GM12878 (cell line): ENCODE results near the gene RNASE7. TPM values are rescaled to one million over a fixed set of nuclear protein-coding genes. Genes with fewer than 3 reads are reported as not detected.

Source experiments
- BCL11A ChIP-seq: IDR thresholded peaks from 2 replicates; pipeline ENCODE4 v1.6.1; 2011; ENCODE audit warnings: low read depth, low read length
- CHD2 ChIP-seq: IDR thresholded peaks from 2 replicates; pipeline ENCODE4 v1.6.1; 2011; ENCODE audit warnings: low read depth, low read length, improper control_type of control experiment, borderline replicate concordance
- CREB1 ChIP-seq: IDR thresholded peaks from 2 replicates; pipeline ENCODE4 v1.6.1; 2012; ENCODE audit warnings: low read depth, mild to moderate bottlenecking, inconsistent platforms
- FOXM1 ChIP-seq: IDR thresholded peaks from 2 replicates; pipeline ENCODE4 v1.6.1; 2012; ENCODE audit warnings: low read depth, mild to moderate bottlenecking, inconsistent platforms, low read length, moderate library complexity
- HCFC1 ChIP-seq: fragments of 150-350 bp; IDR thresholded peaks from 2 replicates; pipeline ENCODE4 v1.6.1; 2014; ENCODE audit warnings: low read length
- IKZF1 ChIP-seq: fragments of 450-650 bp; conservative IDR thresholded peaks from 2 replicates; pipeline ENCODE4 v1.6.1; 2017; ENCODE audit warnings: antibody characterized with exemption, mild to moderate bottlenecking
- LARP7 ChIP-seq: fragments of 450-650 bp; IDR thresholded peaks from 2 replicates; pipeline ENCODE4 v1.6.1; 2017; ENCODE audit warnings: mild to moderate bottlenecking
- MTA3 ChIP-seq: IDR thresholded peaks from 2 replicates; pipeline ENCODE4 v1.6.1; 2012; ENCODE audit warnings: low read length, inconsistent platforms, borderline replicate concordance
- MXI1 ChIP-seq: fragments of 150-350 bp; IDR thresholded peaks from 2 replicates; pipeline ENCODE4 v1.6.1; 2011; ENCODE audit warnings: low read depth, mild to moderate bottlenecking, inconsistent platforms, low read length, improper control_type of control experiment
- MYB ChIP-seq: fragments of 150-350 bp; IDR thresholded peaks from 2 replicates; pipeline ENCODE4 v1.6.1; 2014; ENCODE audit warnings: mild to moderate bottlenecking, low read depth, low read length, borderline replicate concordance
- MYC ChIP-seq: IDR thresholded peaks from 2 replicates; pipeline ENCODE4 v1.6.1; 2011; ENCODE audit warnings: mild to moderate bottlenecking, low read length, moderate library complexity, inconsistent platforms; ENCODE audit not compliant: insufficient read depth, insufficient replicate concordance, insufficient read length, severe bottlenecking
- NBN ChIP-seq: fragments of 450-650 bp; IDR thresholded peaks from 2 replicates; pipeline ENCODE4 v1.6.1; 2016
- NFIC ChIP-seq: IDR thresholded peaks from 2 replicates; pipeline ENCODE4 v1.6.1; 2012; ENCODE audit warnings: low read depth, mild to moderate bottlenecking, inconsistent platforms, low read length, moderate library complexity
- NFYA ChIP-seq: IDR thresholded peaks from 2 replicates; pipeline ENCODE4 v1.6.1; 2011; ENCODE audit warnings: low read depth, mild to moderate bottlenecking, low read length, improper control_type of control experiment, borderline replicate concordance
- POU2F2 ChIP-seq: IDR thresholded peaks from 3 replicates; pipeline ENCODE4 v1.6.1; 2011; ENCODE audit warnings: low read depth, mild to moderate bottlenecking, low read length, borderline replicate concordance
- RAD21 ChIP-seq: IDR thresholded peaks from 2 replicates; pipeline ENCODE4 v1.6.1; 2011; ENCODE audit warnings: mild to moderate bottlenecking, low read depth, low read length, moderate library complexity; ENCODE audit not compliant: insufficient read depth
- RB1 ChIP-seq: fragments of 450-650 bp; formaldehyde crosslinking; IDR thresholded peaks from 2 replicates; pipeline ENCODE4 v1.6.1; 2017; ENCODE audit warnings: mild to moderate bottlenecking, borderline replicate concordance
- RELA ChIP-seq: fragments of 450-650 bp; IDR thresholded peaks from 2 replicates; pipeline ENCODE4 v1.8.0; 2014; ENCODE audit warnings: borderline replicate concordance; ENCODE audit not compliant: partially characterized antibody
- RUNX3 ChIP-seq: IDR thresholded peaks from 2 replicates; pipeline ENCODE4 v1.6.1; 2012; ENCODE audit warnings: low read length, inconsistent platforms
- SMC3 ChIP-seq: IDR thresholded peaks from 2 replicates; pipeline ENCODE4 v1.6.1; 2011; ENCODE audit warnings: low read length, improper control_type of control experiment, borderline replicate concordance
- SREBF1 ChIP-seq: IDR thresholded peaks from 2 replicates; pipeline ENCODE4 v1.6.1; 2012; ENCODE audit warnings: mild to moderate bottlenecking, low read length
- TBL1XR1 ChIP-seq: IDR thresholded peaks from 2 replicates; pipeline ENCODE4 v1.6.1; 2012; ENCODE audit warnings: low read depth, low read length, improper control_type of control experiment
- TCF12 ChIP-seq: IDR thresholded peaks from 2 replicates; pipeline ENCODE4 v1.6.1; 2011; ENCODE audit warnings: low read depth, mild to moderate bottlenecking, low read length
- TCF7 ChIP-seq: IDR thresholded peaks from 2 replicates; pipeline ENCODE4 v1.6.1; 2014; ENCODE audit warnings: antibody characterized with exemption, borderline replicate concordance
- YY1 ChIP-seq: IDR thresholded peaks from 2 replicates; pipeline ENCODE4 v1.6.1; 2011; ENCODE audit warnings: low read depth, mild to moderate bottlenecking, low read length
- ZNF24 ChIP-seq: fragments of 450-650 bp; IDR thresholded peaks from 2 replicates; pipeline ENCODE4 v1.6.1; 2017; ENCODE audit warnings: antibody characterized with exemption, mild to moderate bottlenecking
- ZNF384 ChIP-seq: IDR thresholded peaks from 2 replicates; pipeline ENCODE4 v1.6.1; 2012; ENCODE audit warnings: low read depth, mild to moderate bottlenecking, low read length, improper control_type of control experiment, borderline replicate concordance
- ZSCAN29 ChIP-seq: fragments of 450-650 bp; IDR thresholded peaks from 2 replicates; pipeline ENCODE4 v1.6.1; 2017; ENCODE audit warnings: mild to moderate bottlenecking, moderate library complexity
- polyA plus RNA-seq, 11 experiments: library from polyadenylated mRNA; depleted of rRNA in 4 of 11; unstranded in 6 of 11; stranded (reverse) in 5 of 11; fragments of >200 nt; fragmentation: Nextera tagmentation in 4 of 11; fragmentation: Illumina TruSeq in 1 of 11; extraction: Ambion mirVana in 4 of 11; extraction: Trizol in 1 of 11; gene quantifications; 1 replicate in 1 of 11; 2 replicates in 10 of 11; pipeline versions ENCODE4 v1.2.1 to v1.2.3, GENCODE V29; 2011 to 2016; ENCODE audit warnings: inconsistent platforms in 2 of 11, missing spikeins in 2 of 11, low read depth in 1 of 11
- total RNA-seq, 4 experiments: library from RNA; depleted of rRNA in 3 of 4; stranded (reverse); fragments of >200 nt in 3 of 4; fragmentation: Illumina TruSeq in 1 of 4; extraction: Trizol in 1 of 4; gene quantifications; 2 replicates each; pipeline versions ENCODE4 v1.2.1 to v1.2.3, GENCODE V29; 2013 to 2021
- TF ChIP-seq, protein P1 (sequence below): fragments of 150-350 bp; IDR thresholded peaks from 2 replicates; pipeline ENCODE4 v1.6.1; 2016; ENCODE audit warnings: low read depth, low read length

RNASE7 gene
- total and polyA plus RNA-seq, 10 of the 15 experiments (the other 5 are each of a cell fraction or from before 2014, with no cell fraction given): not detected

DNA sequence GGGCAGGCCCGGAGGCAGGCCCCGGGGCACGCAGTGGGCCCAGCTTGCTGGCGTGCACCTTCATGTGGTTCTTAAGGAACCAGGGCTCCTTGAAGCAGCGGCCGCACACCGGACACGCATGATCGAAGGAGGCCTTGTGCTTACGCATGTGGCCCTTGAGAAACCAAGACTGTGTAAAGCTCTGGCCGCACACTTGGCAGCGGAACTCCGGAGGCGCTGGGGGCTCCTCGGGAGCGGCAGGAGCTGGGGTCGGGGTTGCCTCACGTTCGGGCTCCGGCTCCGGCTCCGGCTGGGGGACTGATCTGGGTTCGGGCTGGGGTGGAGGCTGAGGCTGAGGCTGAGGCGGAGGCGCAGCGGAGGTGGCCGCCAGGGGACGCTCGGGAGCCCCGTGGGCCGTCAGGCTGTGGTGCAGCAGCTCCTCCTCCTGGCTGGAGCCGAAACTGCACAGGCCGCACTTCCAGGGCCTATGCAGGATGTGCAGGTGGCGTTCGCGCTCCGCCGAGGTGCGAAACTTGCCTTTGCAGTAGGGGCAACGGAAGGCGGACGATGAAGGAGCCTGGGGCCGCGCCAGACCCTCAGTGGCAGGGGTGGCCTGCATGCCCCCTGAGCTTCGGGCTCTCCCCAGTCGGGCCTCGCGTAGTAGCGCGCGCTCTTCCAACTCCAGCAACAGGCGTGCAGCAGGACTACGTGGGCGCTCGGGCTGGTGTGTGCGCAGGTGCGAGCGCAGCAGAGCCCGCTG, 50.3 kb downstream of the RNASE7 start (continued):
- TF ChIP-seq MXI1 (peak; percentile 29; the same call in 1 of the 2 replicates), RAD21 (peak; percentile 91), ZNF24 (peak; percentile 58), ZNF384 (no peak), LARP7 (peak; percentile 51; the same call in 1 of the 2 replicates), SREBF1 (no peak), MYC (no peak), FOXM1 (0 out of 2 replicates have a peak, but pooled peaks have one; percentile 57), NFIC (no peak), RUNX3 (peak; percentile 61), NFYA (peak; percentile 33; the same call in 1 of the 2 replicates), ZSCAN29 (peak; percentile 43; the same call in 1 of the 2 replicates), TBL1XR1 (peak; percentile 77; the same call in 1 of the 2 replicates), MYB (no peak), TCF12 (peak; percentile 80), POU2F2 (peak; percentile 82; the same call in 2 of the 3 replicates), HCFC1 (peak; percentile 51; the same call in 1 of the 2 replicates), SMC3 (peak; percentile 100), MTA3 (no peak), YY1 (peak; percentile 91), CREB1 (peak; percentile 62; the same call in 1 of the 2 replicates), CHD2 (peak; percentile 59; the same call in 1 of the 2 replicates), RELA (peak; percentile 40), RB1 (0 out of 2 replicates have a peak, but pooled peaks have one; percentile 68), TCF7 (no peak), IKZF1 (peak; percentile 57), BCL11A (no peak), NBN (0 out of 2 replicates have a peak, but pooled peaks have one; percentile 36)
- TF ChIP-seq, protein P1, sequence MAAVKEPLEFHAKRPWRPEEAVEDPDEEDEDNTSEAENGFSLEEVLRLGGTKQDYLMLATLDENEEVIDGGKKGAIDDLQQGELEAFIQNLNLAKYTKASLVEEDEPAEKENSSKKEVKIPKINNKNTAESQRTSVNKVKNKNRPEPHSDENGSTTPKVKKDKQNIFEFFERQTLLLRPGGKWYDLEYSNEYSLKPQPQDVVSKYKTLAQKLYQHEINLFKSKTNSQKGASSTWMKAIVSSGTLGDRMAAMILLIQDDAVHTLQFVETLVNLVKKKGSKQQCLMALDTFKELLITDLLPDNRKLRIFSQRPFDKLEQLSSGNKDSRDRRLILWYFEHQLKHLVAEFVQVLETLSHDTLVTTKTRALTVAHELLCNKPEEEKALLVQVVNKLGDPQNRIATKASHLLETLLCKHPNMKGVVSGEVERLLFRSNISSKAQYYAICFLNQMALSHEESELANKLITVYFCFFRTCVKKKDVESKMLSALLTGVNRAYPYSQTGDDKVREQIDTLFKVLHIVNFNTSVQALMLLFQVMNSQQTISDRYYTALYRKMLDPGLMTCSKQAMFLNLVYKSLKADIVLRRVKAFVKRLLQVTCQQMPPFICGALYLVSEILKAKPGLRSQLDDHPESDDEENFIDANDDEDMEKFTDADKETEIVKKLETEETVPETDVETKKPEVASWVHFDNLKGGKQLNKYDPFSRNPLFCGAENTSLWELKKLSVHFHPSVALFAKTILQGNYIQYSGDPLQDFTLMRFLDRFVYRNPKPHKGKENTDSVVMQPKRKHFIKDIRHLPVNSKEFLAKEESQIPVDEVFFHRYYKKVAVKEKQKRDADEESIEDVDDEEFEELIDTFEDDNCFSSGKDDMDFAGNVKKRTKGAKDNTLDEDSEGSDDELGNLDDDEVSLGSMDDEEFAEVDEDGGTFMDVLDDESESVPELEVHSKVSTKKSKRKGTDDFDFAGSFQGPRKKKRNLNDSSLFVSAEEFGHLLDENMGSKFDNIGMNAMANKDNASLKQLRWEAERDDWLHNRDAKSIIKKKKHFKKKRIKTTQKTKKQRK: no peak
